CD8-positive, alpha-beta memory T cell (primary cell): ENCODE measurements around the gene CAPZB. TPM values are rescaled to one million over a fixed set of nuclear protein-coding genes. Genes with fewer than 3 reads are reported as not detected.
A peak's percentile ranks its signal among the peaks of the same experiment; 100 is the strongest.

ENCODE experiments used
- CTCF ChIA-PET: fragments of 350-600 bp; sonication (Branson Sonifier 250); formaldehyde crosslinking; loops from one replicate; lab custom pipeline; 2021; ENCODE audit warnings: antibody characterized with exemption; lab: Charles Lee
- POLR2A ChIA-PET: fragments of 350-600 bp; sonication (Branson Sonifier 250); formaldehyde crosslinking; loops from one replicate; lab custom pipeline; 2021; ENCODE audit warnings: antibody characterized with exemption; lab: Charles Lee
- DNase-seq, 5 donors: peaks; one replicate each; pipeline versions ENCODE4 v3.0.0 to v3.0.0-alpha.2; 2020 to 2022; ENCODE audit warnings: mixed read lengths in 1 of 5
- H3K27ac ChIP-seq: one replicate; pipeline ENCODE4 v1.7.0; 2013; ENCODE audit warnings: low read depth, mild to moderate bottlenecking, low read length, moderate library complexity
- H3K27me3 ChIP-seq: 2 replicates; pipeline ENCODE4 v1.7.0; 2013; ENCODE audit warnings: low read length, mild to moderate bottlenecking; ENCODE audit not compliant: insufficient read depth, poor library complexity, severe bottlenecking
- H3K36me3 ChIP-seq: 2 replicates; pipeline ENCODE4 v1.7.0; 2013; ENCODE audit warnings: mild to moderate bottlenecking, low read length, moderate library complexity; ENCODE audit not compliant: insufficient read depth
- H3K4me1 ChIP-seq: 2 replicates; pipeline ENCODE4 v1.7.0; 2013; ENCODE audit warnings: mild to moderate bottlenecking, low read length, moderate library complexity; ENCODE audit not compliant: insufficient read depth
- H3K4me3 ChIP-seq: 2 replicates; pipeline ENCODE4 v1.7.0; 2013; ENCODE audit warnings: mild to moderate bottlenecking, low read length
- H3K9me3 ChIP-seq: 2 replicates; pipeline ENCODE4 v1.7.0; 2013; ENCODE audit warnings: mild to moderate bottlenecking, low read length
- H3K27ac Mint-ChIP-seq, 8 donors: one replicate each; pipeline ENCODE4 v1.8.0; 2020 to 2021; ENCODE audit warnings: mixed read lengths in 8 of 8, mild to moderate bottlenecking in 6 of 8, inconsistent platforms in 3 of 8, moderate library complexity in 3 of 8
- H3K27me3 Mint-ChIP-seq, 2 donors: one replicate each; pipeline ENCODE4 v1.8.0; 2020 to 2021; ENCODE audit warnings: mixed read lengths in 2 of 2, mild to moderate bottlenecking in 1 of 2, moderate library complexity in 1 of 2
- H3K36me3 Mint-ChIP-seq, 3 donors: one replicate each; pipeline ENCODE4 v1.8.0; 2020 to 2021; ENCODE audit warnings: mixed read lengths in 3 of 3, inconsistent platforms in 1 of 3, mild to moderate bottlenecking in 1 of 3
- H3K4me1 Mint-ChIP-seq, 3 donors: one replicate each; pipeline ENCODE4 v1.8.0; 2020 to 2021; ENCODE audit warnings: mixed read lengths in 3 of 3, inconsistent platforms in 1 of 3, mild to moderate bottlenecking in 1 of 3
- H3K4me3 Mint-ChIP-seq, 7 donors: one replicate each; pipeline ENCODE4 v1.8.0; 2020 to 2021; ENCODE audit warnings: mixed read lengths in 7 of 7, mild to moderate bottlenecking in 6 of 7, moderate library complexity in 4 of 7, inconsistent platforms in 2 of 7
- H3K9me3 Mint-ChIP-seq, 5 donors: one replicate each; pipeline ENCODE4 v1.8.0; 2020 to 2022; ENCODE audit warnings: mixed read lengths in 5 of 5, mild to moderate bottlenecking in 3 of 5, moderate library complexity in 2 of 5, inconsistent platforms in 1 of 5
- polyA plus RNA-seq: library from polyadenylated mRNA; unstranded; fragments of 300-500 nt; fragmentation: Illumina TruSeq; gene quantifications from one replicate; pipeline ENCODE4 v1.2.3, GENCODE V29; 2021
- total RNA-seq, 2 experiments: library from RNA; stranded (reverse); gene quantifications; one replicate each; pipeline ENCODE4 v1.2.3, GENCODE V29; 2021

The CAPZB gene
- total and polyA plus RNA-seq, 3 experiments from 2014 or later, result 284 to 540 (median 289) TPM

GRCh38 chr1:19310720-19311502 is 174.4 kb downstream of the CAPZB start:
- Mint-ChIP-seq H3K4me1 (peaks cover 29 to 48% (median 41%) of the 10 kb centered on the region in 3 donors), H3K4me3 (peak overlapping the region; percentile 81 to 94 (median 91)), H3K36me3 (peaks cover 0 to 33% (median 9%) of the 10 kb centered on the region in 3 donors), H3K27ac (peak overlapping the region in 7 of 8 donors; percentile 11 to 92 (median 89)), H3K27me3 (no peaks in the 10 kb centered on the region), H3K9me3 (no peaks in the 10 kb centered on the region)
- ChIA-PET CTCF (interaction anchor here (1.6 kb wide), 1 partner anchor 351 kb away, joined by 3 read pairs; no protein-coding TSS in a partner anchor), POLR2A (interaction anchor here (0.6 kb wide), 1 partner anchor 144 kb away, joined by 3 read pairs; no protein-coding TSS in a partner anchor)
- H3K36me3 ChIP-seq, result peaks cover 10% of the 10 kb centered on the region
- peaks cover 13% of the 10 kb centered on the region for H3K4me1 ChIP-seq
- peak overlapping the region; percentile 76 for H3K4me3 ChIP-seq
- peak in 1 of 5 donors; percentile 37 for DNase-seq
- peak overlapping the region; percentile 21 for H3K27ac ChIP-seq
- no peaks in the 10 kb centered on the region for H3K27me3 ChIP-seq
- no peaks in the 10 kb centered on the region for H3K9me3 ChIP-seq

DNA sequence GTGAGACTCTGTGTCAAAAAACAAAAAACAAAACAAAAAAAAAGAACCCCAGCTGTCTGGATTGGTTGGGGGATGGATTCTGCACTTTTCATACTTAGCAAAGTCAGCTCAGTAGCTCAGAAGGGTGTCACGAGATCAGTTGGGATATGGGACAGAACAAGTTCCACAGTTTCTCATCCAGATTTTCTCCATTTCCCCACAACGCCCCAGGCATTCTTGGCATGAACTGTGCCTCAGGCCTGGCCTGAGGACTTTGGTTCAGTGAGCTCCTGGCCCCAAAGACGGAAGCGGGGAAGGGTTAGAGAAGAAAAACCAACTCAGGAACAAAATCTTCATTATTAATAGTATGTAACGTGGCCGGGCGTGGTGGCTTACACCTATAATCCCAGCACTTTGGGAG is 175.3 kb downstream of the CAPZB start:
- DNase-seq, result peak in 1 of 5 donors; percentile 31
- no peaks in the 10 kb centered on the region for H3K27me3 Mint-ChIP-seq
- Histone ChIP-seq H3K4me1 (peaks cover 13% of the 10 kb centered on the region), H3K27ac (no peak overlapping the region), H3K9me3 (no peaks in the 10 kb centered on the region), H3K36me3 (peaks cover 17% of the 10 kb centered on the region), H3K4me3 (no peak overlapping the region), H3K27me3 (no peaks in the 10 kb centered on the region)
- ChIA-PET POLR2A (no interaction called here), CTCF (no interaction called here)
- no peaks in the 10 kb centered on the region for H3K9me3 Mint-ChIP-seq
- peak overlapping the region; percentile 13 to 93 (median 81) for H3K4me3 Mint-ChIP-seq
- H3K36me3 Mint-ChIP-seq, result peaks cover 0 to 41% (median 9%) of the 10 kb centered on the region in 3 donors
- H3K4me1 Mint-ChIP-seq, result peaks cover 27 to 42% (median 41%) of the 10 kb centered on the region in 3 donors
- H3K27ac Mint-ChIP-seq, result peak overlapping the region in 4 of 8 donors; percentile 29 to 70 (median 50)

DNA sequence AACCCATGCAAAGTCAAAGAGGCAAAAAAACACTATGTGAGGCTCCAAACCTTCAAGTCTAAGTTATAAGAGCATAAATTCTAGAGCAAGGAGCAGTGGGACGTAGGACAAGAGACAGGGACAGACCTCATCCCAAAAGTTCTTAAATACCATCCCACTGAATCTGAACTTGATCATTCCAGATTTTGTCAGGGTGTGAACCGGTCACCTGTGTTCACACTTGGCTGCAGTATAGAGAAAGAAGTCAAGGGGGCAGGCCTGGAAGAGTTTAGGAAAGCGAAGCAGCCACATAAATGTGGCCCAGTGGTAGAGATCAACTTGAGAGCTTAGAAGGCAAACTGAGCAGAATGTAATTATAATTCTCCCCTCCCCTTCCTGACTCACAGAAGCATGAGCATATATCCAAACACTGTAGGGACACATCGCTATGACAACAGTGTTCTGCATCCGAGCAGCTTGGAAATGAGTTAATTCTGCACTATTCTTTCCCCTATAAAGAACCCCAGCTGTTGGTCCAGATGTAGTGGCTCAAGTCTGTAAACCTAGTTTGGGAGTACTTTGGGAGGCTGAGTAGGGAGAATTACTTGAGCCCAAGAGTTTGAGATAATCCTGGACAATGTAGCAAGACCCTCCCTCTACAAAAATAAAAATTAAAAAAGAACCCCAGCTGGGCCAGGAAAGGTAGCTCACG is 176.1 kb downstream of the CAPZB start:
- peaks cover 0 to 49% (median 15%) of the 10 kb centered on the region in 3 donors for H3K36me3 Mint-ChIP-seq
- peaks cover 27 to 42% (median 41%) of the 10 kb centered on the region in 3 donors for H3K4me1 Mint-ChIP-seq
- Histone ChIP-seq H3K27me3 (no peaks in the 10 kb centered on the region), H3K4me1 (peaks cover 13% of the 10 kb centered on the region), H3K36me3 (peaks cover 20% of the 10 kb centered on the region), H3K4me3 (no peak overlapping the region), H3K9me3 (no peaks in the 10 kb centered on the region), H3K27ac (no peak overlapping the region)
- DNase-seq, result no peak
- H3K27me3 Mint-ChIP-seq, result no peaks in the 10 kb centered on the region
- ChIA-PET CTCF (no interaction called here), POLR2A (no interaction called here)
- H3K4me3 Mint-ChIP-seq, result peak overlapping the region in 5 of 7 donors; percentile 20 to 73 (median 53)
- no peaks in the 10 kb centered on the region for H3K9me3 Mint-ChIP-seq
- H3K27ac Mint-ChIP-seq, result peak overlapping the region in 2 of 8 donors; percentile 19 to 49

DNA sequence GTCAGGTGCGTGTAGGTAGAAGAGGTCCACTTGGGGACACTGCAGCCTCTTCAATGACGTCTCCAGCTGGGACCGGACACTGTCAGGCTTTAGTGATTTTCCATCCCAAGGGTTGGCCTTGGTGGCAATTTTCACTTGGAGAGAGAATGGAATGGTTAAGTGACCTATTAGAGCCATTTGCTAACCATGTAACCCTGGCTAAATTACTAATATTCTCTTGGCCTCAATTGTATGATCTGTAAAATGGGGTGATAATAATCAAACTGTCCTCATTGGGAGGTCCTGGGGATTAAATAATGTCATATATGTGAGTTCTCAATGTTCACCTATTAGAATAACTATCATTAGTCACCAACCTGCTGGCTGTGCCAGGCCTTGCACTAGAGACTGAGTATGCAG is 176.8 kb downstream of the CAPZB start:
- POLR2A ChIA-PET, result no interaction called here

GRCh38 chr1:19307794-19308508 is 177.4 kb downstream of the CAPZB start:
- Mint-ChIP-seq H3K27ac (peak overlapping the region in 1 of 8 donors; percentile 24), H3K27me3 (no peaks in the 10 kb centered on the region), H3K9me3 (no peaks in the 10 kb centered on the region), H3K4me1 (peaks cover 20 to 33% (median 31%) of the 10 kb centered on the region in 3 donors), H3K4me3 (peak overlapping the region in 2 of 7 donors; percentile 9 to 32), H3K36me3 (peaks cover 6 to 61% (median 21%) of the 10 kb centered on the region in 3 donors)
- Histone ChIP-seq H3K36me3 (peaks cover 29% of the 10 kb centered on the region), H3K4me3 (no peak overlapping the region), H3K9me3 (no peaks in the 10 kb centered on the region), H3K27me3 (no peaks in the 10 kb centered on the region), H3K27ac (no peak overlapping the region), H3K4me1 (peaks cover 12% of the 10 kb centered on the region)
- POLR2A ChIA-PET, result no interaction called here
- peak in 1 of 5 donors; percentile 36 for DNase-seq
- CTCF ChIA-PET, result no interaction called here

More for the DNA sequence above, 176.8 kb downstream of the CAPZB start:
- H3K36me3 ChIP-seq, result peaks cover 24% of the 10 kb centered on the region
- peaks cover 13% of the 10 kb centered on the region for H3K4me1 ChIP-seq
- no peak overlapping the region for H3K4me3 ChIP-seq
- H3K36me3 Mint-ChIP-seq, result peaks cover 3 to 57% (median 19%) of the 10 kb centered on the region in 3 donors
- no peaks in the 10 kb centered on the region for H3K27me3 Mint-ChIP-seq
- H3K4me1 Mint-ChIP-seq, result peaks cover 25 to 39% (median 36%) of the 10 kb centered on the region in 3 donors
- H3K27ac ChIP-seq, result no peak overlapping the region
- no peaks in the 10 kb centered on the region for H3K9me3 Mint-ChIP-seq
- H3K27me3 ChIP-seq, result no peaks in the 10 kb centered on the region
- CTCF ChIA-PET, result no interaction called here
- H3K9me3 ChIP-seq, result no peaks in the 10 kb centered on the region
- H3K27ac Mint-ChIP-seq, result peak overlapping the region in 1 of 8 donors; percentile 49
- H3K4me3 Mint-ChIP-seq, result peak overlapping the region in 3 of 7 donors; percentile 3 to 73 (median 53)
- DNase-seq, result no peak

- POLR2A ChIA-PET, result no interaction called here
- CTCF ChIA-PET, result no interaction called here
- Histone ChIP-seq H3K27me3 (no peaks in the 10 kb centered on the region), H3K4me3 (no peak overlapping the region), H3K4me1 (peaks cover 9% of the 10 kb centered on the region), H3K27ac (no peak overlapping the region), H3K36me3 (peaks cover 30% of the 10 kb centered on the region), H3K9me3 (no peaks in the 10 kb centered on the region)
- H3K4me1 Mint-ChIP-seq, result peaks cover 16 to 30% (median 26%) of the 10 kb centered on the region in 3 donors
- H3K27me3 Mint-ChIP-seq, result no peaks in the 10 kb centered on the region
- H3K4me3 Mint-ChIP-seq, result no peak overlapping the region
- peak in 1 of 5 donors; percentile 18 for DNase-seq
- no peaks in the 10 kb centered on the region for H3K9me3 Mint-ChIP-seq
- peaks cover 6 to 66% (median 21%) of the 10 kb centered on the region in 3 donors for H3K36me3 Mint-ChIP-seq
- H3K27ac Mint-ChIP-seq, result no peak overlapping the region
Observed at GRCh38 chr1:19306941-19307340, 178.4 kb downstream of the CAPZB start.

GRCh38 chr1:19305880-19306279 is 179.5 kb downstream of the CAPZB start:
- H3K36me3 ChIP-seq, result peaks cover 30% of the 10 kb centered on the region
- POLR2A ChIA-PET, result no interaction called here
- Mint-ChIP-seq H3K9me3 (no peaks in the 10 kb centered on the region), H3K4me1 (peaks cover 12 to 23% (median 19%) of the 10 kb centered on the region in 3 donors), H3K27ac (no peak overlapping the region), H3K36me3 (peaks cover 6 to 64% (median 20%) of the 10 kb centered on the region in 3 donors), H3K27me3 (no peaks in the 10 kb centered on the region), H3K4me3 (no peak overlapping the region)
- peak in 1 of 5 donors; percentile 26 for DNase-seq
- no peak overlapping the region for H3K4me3 ChIP-seq
- H3K27me3 ChIP-seq, result no peaks in the 10 kb centered on the region
- H3K9me3 ChIP-seq, result no peaks in the 10 kb centered on the region
- peaks cover 4% of the 10 kb centered on the region for H3K4me1 ChIP-seq
- H3K27ac ChIP-seq, result no peak overlapping the region
- CTCF ChIA-PET, result no interaction called here
